Nephron (organoid): ENCODE data around the gene PEX1.

Experiments used
- H3K27ac Mint-ChIP-seq, 3 experiments: 2 replicates each; pipeline ENCODE4 v1.8.0; 2020; ENCODE audit warnings: mixed read lengths in 3 of 3, mild to moderate bottlenecking in 2 of 3, moderate library complexity in 1 of 3
- H3K27me3 Mint-ChIP-seq: 2 replicates; pipeline ENCODE4 v1.8.0; 2021; ENCODE audit warnings: low read depth, mild to moderate bottlenecking, moderate library complexity, mixed read lengths
- H3K36me3 Mint-ChIP-seq: 2 replicates; pipeline ENCODE4 v1.8.0; 2020; ENCODE audit warnings: low read depth, mixed read lengths
- H3K4me1 Mint-ChIP-seq: 2 replicates; pipeline ENCODE4 v1.8.0; 2020; ENCODE audit warnings: mixed read lengths
- H3K4me3 Mint-ChIP-seq, 3 experiments: 2 replicates each; pipeline ENCODE4 v1.8.0; 2020; ENCODE audit warnings: mild to moderate bottlenecking in 3 of 3, mixed read lengths in 3 of 3, moderate library complexity in 2 of 3
- H3K9me3 Mint-ChIP-seq: 2 replicates; pipeline ENCODE4 v1.8.0; 2020; ENCODE audit warnings: mixed read lengths
- TF ChIP-seq, protein P1 (sequence below), 3 experiments: fragments of 200-600 bp; sonication (generic); IDR thresholded peaks; one replicate each; pipeline ENCODE4 v1.5.0; 2021; ENCODE audit warnings: antibody characterized with exemption in 3 of 3; ENCODE audit not compliant: unreplicated experiment in 3 of 3

PEX1 gene

GRCh38 chr7:92528188-92528957, at the start of gene PEX1, which contains the start of gene RBM48:
Gene PEX1 (minus strand): TSS chr7:92528520. CDS start chr7:92528435, 85 bp downstream.
Gene RBM48 (plus strand): TSS chr7:92528795. CDS start chr7:92528814, 19 bp downstream.
- H3K9me3 Mint-ChIP-seq: no peaks in the 10 kb centered on the region
- TF ChIP-seq, protein P1, sequence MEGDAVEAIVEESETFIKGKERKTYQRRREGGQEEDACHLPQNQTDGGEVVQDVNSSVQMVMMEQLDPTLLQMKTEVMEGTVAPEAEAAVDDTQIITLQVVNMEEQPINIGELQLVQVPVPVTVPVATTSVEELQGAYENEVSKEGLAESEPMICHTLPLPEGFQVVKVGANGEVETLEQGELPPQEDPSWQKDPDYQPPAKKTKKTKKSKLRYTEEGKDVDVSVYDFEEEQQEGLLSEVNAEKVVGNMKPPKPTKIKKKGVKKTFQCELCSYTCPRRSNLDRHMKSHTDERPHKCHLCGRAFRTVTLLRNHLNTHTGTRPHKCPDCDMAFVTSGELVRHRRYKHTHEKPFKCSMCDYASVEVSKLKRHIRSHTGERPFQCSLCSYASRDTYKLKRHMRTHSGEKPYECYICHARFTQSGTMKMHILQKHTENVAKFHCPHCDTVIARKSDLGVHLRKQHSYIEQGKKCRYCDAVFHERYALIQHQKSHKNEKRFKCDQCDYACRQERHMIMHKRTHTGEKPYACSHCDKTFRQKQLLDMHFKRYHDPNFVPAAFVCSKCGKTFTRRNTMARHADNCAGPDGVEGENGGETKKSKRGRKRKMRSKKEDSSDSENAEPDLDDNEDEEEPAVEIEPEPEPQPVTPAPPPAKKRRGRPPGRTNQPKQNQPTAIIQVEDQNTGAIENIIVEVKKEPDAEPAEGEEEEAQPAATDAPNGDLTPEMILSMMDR (IDR thresholded peaks at IDR 0.05; ENCODE audit: unreplicated experiment in 3 of 3): peak in 1 of 3 experiments; percentile 20
- peak within 1 kb of the TSS; percentile 67 to 92 (median 89) for H3K27ac Mint-ChIP-seq
- peak within 1 kb of the TSS; percentile 87 to 93 (median 89) for H3K4me3 Mint-ChIP-seq
- H3K27me3 Mint-ChIP-seq: no peaks in the 10 kb centered on the region
- H3K36me3 Mint-ChIP-seq: peaks cover 20% of the 10 kb centered on the region
- H3K4me1 Mint-ChIP-seq: peaks cover 29% of the 10 kb centered on the region

- no peaks in the 10 kb centered on the region for H3K27me3 Mint-ChIP-seq
- H3K4me1 Mint-ChIP-seq: no peaks in the 10 kb centered on the region
- H3K9me3 Mint-ChIP-seq: no peaks in the 10 kb centered on the region
- no peak overlapping the region for H3K4me3 Mint-ChIP-seq
- peaks cover 59% of the 10 kb centered on the region for H3K36me3 Mint-ChIP-seq
- H3K27ac Mint-ChIP-seq: no peak overlapping the region
- TF ChIP-seq, protein P1 (IDR thresholded peaks at IDR 0.05; ENCODE audit: unreplicated experiment in 3 of 3): no peak
These were observed 48.0 kb upstream of the PEX1 start for GRCh38 chr7:92576296-92576695.

DNA sequence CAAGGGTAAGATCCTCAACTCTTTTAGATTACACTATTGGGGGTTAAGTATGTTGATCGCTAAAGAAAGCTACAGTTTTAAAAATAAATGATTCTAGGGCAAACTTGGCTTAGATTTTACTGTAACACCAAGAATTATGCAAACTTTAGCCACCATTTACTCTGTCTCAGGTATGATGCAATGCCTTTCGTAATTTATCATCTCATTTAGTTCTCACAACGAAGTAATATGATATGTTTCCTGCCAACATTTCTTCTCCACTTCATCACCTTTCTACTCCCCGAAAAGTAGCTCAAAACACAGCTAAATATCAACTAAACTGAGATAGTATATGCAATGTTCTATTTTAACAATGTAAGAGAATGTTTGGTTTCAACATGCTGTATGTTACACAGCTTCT, 40.8 kb upstream of the PEX1 start:
- Mint-ChIP-seq H3K4me1 (no peaks in the 10 kb centered on the region), H3K27me3 (no peaks in the 10 kb centered on the region), H3K27ac (no peak overlapping the region), H3K4me3 (no peak overlapping the region), H3K9me3 (no peaks in the 10 kb centered on the region), H3K36me3 (peaks cover 51% of the 10 kb centered on the region)
- TF ChIP-seq, protein P1 (IDR thresholded peaks at IDR 0.05; ENCODE audit: unreplicated experiment in 3 of 3): no peak

DNA sequence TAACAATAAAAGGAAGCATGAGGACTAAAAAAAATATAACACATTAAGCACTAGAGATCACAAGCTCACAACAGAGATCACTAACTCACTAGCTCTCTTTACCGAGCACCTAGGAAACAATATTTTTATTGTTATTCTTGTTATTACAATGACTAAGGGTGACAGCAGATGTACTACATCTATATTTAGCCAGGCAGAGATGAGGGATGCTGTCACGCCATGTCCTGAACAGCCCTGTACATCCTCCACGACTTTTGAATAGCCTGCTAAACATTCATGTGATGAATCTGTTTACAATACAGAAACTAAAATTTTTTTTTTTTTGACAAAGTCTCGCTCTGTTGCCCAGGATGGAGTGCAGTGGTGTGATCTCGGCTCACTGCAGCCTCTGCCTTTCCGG, 39.1 kb upstream of the PEX1 start:
- Mint-ChIP-seq H3K9me3 (no peaks in the 10 kb centered on the region), H3K27me3 (no peaks in the 10 kb centered on the region), H3K36me3 (peaks cover 59% of the 10 kb centered on the region), H3K27ac (no peak overlapping the region), H3K4me1 (no peaks in the 10 kb centered on the region), H3K4me3 (no peak overlapping the region)
- TF ChIP-seq, protein P1 (IDR thresholded peaks at IDR 0.05; ENCODE audit: unreplicated experiment in 3 of 3): no peak

GRCh38 chr7:92563345-92563744, 35.0 kb upstream of the PEX1 start:
- no peaks in the 10 kb centered on the region for H3K9me3 Mint-ChIP-seq
- H3K4me3 Mint-ChIP-seq: no peak overlapping the region
- H3K27me3 Mint-ChIP-seq: no peaks in the 10 kb centered on the region
- H3K4me1 Mint-ChIP-seq: no peaks in the 10 kb centered on the region
- no peak overlapping the region for H3K27ac Mint-ChIP-seq
- peaks cover 39% of the 10 kb centered on the region for H3K36me3 Mint-ChIP-seq
- TF ChIP-seq, protein P1 (IDR thresholded peaks at IDR 0.05; ENCODE audit: unreplicated experiment in 3 of 3): no peak

- TF ChIP-seq, protein P1 (IDR thresholded peaks at IDR 0.05; ENCODE audit: unreplicated experiment in 3 of 3): no peak
- Mint-ChIP-seq H3K27ac (no peak overlapping the region), H3K27me3 (no peaks in the 10 kb centered on the region), H3K36me3 (peaks cover 28% of the 10 kb centered on the region), H3K4me1 (no peaks in the 10 kb centered on the region), H3K4me3 (no peak overlapping the region), H3K9me3 (no peaks in the 10 kb centered on the region)
These were observed 32.3 kb upstream of the PEX1 start for GRCh38 chr7:92560602-92561001.
